ENCODE results near the gene XPC. TPM values are rescaled to one million over a fixed set of nuclear protein-coding genes. Genes with fewer than 3 reads are reported as not detected.
"Not testable (repeated sequence)": the region's sequence is repeated elsewhere in the genome, so short reads cannot be mapped to it uniquely, and the experiment has no call there.

Gene XPC
- total RNA-seq, 1 experiment from 2014 or later = 30.3 TPM

DNA sequence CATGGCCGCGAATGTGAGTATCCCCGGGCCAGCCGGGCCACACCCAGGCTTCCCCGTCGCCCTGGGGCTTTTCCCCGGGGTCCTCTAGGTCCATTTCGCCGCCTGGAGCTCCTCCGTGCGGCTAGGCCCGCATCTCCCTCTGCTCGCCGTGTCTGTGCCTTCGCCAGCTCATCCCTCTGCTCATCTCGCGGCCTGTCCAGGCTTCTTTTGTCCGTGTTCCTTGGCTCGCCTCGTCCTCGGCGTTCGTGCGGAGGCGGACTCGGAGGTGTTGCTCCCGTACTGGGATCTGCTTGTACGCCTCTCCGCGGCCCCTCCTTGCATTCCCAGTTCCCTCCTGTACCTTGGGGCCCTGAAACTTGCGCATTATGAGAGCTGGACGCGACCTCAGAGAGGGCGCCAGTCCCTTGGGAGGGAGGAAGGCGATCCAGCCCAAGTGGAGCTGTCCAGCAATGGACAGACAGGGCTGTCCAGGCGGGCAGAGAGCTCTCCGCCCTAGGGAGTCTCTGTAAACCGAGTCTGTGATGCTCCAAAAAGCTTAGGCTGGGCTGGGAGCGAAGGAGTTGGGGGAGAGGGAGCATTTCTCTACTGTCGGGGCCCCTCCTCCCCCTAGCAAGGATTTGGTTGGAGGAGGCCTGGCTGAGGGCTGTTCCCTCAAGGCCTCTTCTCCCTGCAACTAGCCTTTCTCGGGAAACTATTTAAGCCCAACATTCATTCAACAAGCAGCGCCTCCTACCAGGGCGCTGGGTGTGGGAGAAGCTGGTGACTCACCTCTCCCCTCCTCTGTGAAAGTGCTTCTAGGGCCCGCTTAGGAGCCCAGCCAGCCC is 53.0 kb downstream of the XPC start:
- Histone ChIP-seq H3K9me2 (replicated peaks; ENCODE audit: insufficient read depth, low read length) (no peaks in the 10 kb centered on the region), H3K36me3 (ENCODE audit: insufficient read depth, low read length) (peaks cover 25% of the 10 kb centered on the region), H3K4me2 (ENCODE audit: low read depth, low read length, poor library complexity, severe bottlenecking) (peak overlapping the region; percentile 86), H3K79me2 (ENCODE audit: low read length) (peaks cover 81% of the 10 kb centered on the region), H3K4me1 (ENCODE audit: low read length) (peaks cover 28% of the 10 kb centered on the region), H3K27ac (ENCODE audit: low read length) (no peak overlapping the region), H3K9me3 (ENCODE audit: low read length) (no peaks in the 10 kb centered on the region), H4K20me1 (ENCODE audit: insufficient read depth, low read depth, low read length) (peaks cover 8% of the 10 kb centered on the region; the same call in 1 of the 2 replicates), H3K27me3 (ENCODE audit: low read length) (no peaks in the 10 kb centered on the region), H3K9ac (ENCODE audit: low read length) (peak overlapping the region; percentile 89), H3K4me3 (ENCODE audit: low read length) (peak overlapping the region; percentile 87), H2AFZ (ENCODE audit: low read length) (peak overlapping the region; percentile 94; the same call in 1 of the 2 replicates)
- peak; percentile 72 for DNase-seq

DNA sequence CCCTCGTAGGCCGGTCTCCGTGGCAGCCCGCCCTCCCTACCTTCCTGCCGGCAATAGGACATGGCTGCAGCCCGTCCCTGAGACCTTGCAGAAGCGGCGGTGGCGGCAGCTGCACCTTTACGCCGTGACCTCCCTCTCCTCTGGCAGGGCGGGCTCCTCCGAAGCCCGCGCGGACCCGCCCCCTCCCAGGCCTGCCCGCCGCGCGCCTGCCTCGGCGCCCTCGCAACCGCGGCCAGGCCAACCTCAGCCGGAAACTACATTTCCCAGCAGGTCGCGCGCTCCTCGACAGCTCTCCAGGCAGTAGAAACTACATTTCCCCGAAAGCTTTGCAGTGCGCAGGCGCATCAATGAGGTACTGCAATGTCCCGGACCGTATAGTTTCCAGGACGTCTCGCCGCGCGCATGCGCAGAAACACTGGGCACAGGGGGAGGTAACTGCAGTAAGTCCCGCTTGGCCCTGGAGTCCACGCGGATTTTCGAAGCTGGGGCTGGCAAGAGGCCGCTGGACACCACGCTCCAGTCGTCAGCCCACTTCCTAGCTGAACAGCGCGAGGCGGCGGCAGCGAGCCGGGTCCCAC is 53.7 kb downstream of the XPC start, which contains the start of the genes CHCHD4 and TMEM43:
CHCHD4 (minus strand) TSS at position 256 of the 578 bp plus-strand sequence; CDS start at position 62, 194 bp downstream.
TMEM43 (plus strand) TSS at position 438 of the 578 bp plus-strand sequence. CDS start 142 bp downstream, outside the sequence.
- Histone ChIP-seq H3K9ac (ENCODE audit: low read length) (peak within 1 kb of the TSS; percentile 89), H3K4me1 (ENCODE audit: low read length) (peaks cover 28% of the 10 kb centered on the region), H3K9me2 (replicated peaks; ENCODE audit: insufficient read depth, low read length) (no peaks in the 10 kb centered on the region), H3K36me3 (ENCODE audit: insufficient read depth, low read length) (peaks cover 25% of the 10 kb centered on the region), H3K79me2 (ENCODE audit: low read length) (peaks cover 87% of the 10 kb centered on the region), H4K20me1 (ENCODE audit: insufficient read depth, low read depth, low read length) (peaks cover 8% of the 10 kb centered on the region; the same call in 1 of the 2 replicates), H3K9me3 (ENCODE audit: low read length) (no peaks in the 10 kb centered on the region), H3K4me2 (ENCODE audit: low read depth, low read length, poor library complexity, severe bottlenecking) (peak within 1 kb of the TSS; percentile 86), H3K27me3 (ENCODE audit: low read length) (no peaks in the 10 kb centered on the region), H3K4me3 (ENCODE audit: low read length) (peak within 1 kb of the TSS; percentile 87), H2AFZ (ENCODE audit: low read length) (peak within 1 kb of the TSS; percentile 94; the same call in 1 of the 2 replicates), H3K27ac (ENCODE audit: low read length) (peak within 1 kb of the TSS; percentile 71)
- DNase-seq = peak; percentile 99

DNA sequence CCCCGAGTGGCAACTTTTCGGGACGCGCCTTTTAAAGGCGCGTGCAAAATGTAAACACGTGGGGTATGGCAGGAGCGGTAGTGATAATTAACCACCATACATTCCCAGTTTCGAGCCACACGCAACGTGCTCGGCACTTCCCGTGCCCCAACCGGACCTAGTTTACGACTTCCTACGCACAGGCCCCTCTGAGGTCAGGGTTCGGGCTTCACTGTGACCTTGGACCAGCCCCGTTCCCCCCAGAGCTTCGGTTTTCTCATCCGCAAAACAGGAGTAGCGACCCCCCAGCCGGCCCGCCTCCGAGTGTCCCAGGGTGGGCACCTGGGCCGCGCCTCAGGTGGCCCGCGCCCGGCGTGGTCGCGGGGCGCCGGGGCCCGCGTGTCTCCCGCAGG is 54.2 kb downstream of the XPC start:
- Histone ChIP-seq H3K79me2 (ENCODE audit: low read length) (peaks cover 92% of the 10 kb centered on the region), H3K4me3 (ENCODE audit: low read length) (peak overlapping the region; percentile 87)

DNA sequence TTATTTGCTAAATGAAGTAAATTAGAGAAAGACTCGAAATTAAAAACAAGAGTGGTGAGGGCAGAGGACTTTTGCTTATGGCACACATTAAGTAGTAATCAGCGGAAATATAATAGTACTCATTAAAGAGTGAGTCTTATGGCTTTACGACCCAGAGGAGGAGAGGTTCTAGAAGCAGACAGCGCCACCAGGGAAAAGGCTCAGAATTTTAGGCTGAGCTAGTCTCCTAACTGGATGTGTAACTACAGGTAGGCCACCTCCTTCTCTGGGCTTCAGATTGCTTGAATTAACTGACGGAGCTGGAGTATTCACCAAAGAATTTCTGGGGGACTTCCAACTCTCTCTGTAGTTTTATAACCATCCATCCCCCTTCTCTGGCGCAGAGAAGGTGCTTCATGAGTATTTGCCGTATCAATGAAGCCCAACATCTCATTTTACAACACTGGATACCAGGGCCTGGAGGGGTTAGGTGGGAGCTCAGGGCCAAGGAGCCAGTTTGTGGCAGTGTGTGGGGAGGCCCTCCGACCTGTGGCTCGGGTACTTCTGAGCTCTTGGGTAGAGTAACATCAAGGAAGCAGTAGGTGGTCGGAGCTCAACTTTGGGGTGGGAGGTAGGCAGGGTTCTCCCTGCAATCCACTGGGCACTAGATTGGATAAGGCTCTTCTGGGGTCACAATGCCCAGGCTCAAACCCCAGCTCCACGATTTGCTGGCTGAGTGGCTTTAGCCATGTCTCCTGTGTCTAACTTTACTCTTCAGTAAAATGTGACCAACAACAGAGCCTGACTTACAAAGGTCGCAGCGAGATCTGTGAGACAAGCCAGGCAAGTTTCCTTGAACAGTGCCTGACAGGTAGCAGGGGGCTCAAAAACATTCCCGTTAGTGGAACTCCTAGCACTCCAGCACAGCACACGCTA is 54.8 kb downstream of the XPC start:
- Histone ChIP-seq H2AFZ (ENCODE audit: low read length) (no peak overlapping the region; the same call in 1 of the 2 replicates), H3K9me3 (ENCODE audit: low read length) (no peaks in the 10 kb centered on the region), H3K79me2 (ENCODE audit: low read length) (peaks cover 94% of the 10 kb centered on the region), H3K27me3 (ENCODE audit: low read length) (no peaks in the 10 kb centered on the region), H3K4me1 (ENCODE audit: low read length) (peaks cover 28% of the 10 kb centered on the region), H3K4me3 (ENCODE audit: low read length) (peak overlapping the region; percentile 87), H3K36me3 (ENCODE audit: insufficient read depth, low read length) (peaks cover 20% of the 10 kb centered on the region), H3K9me2 (replicated peaks; ENCODE audit: insufficient read depth, low read length) (no peaks in the 10 kb centered on the region), H3K9ac (ENCODE audit: low read length) (peak overlapping the region; percentile 89), H4K20me1 (ENCODE audit: insufficient read depth, low read depth, low read length) (peaks cover 8% of the 10 kb centered on the region; the same call in 1 of the 2 replicates), H3K4me2 (ENCODE audit: low read depth, low read length, poor library complexity, severe bottlenecking) (peak overlapping the region; percentile 86), H3K27ac (ENCODE audit: low read length) (peak overlapping the region; percentile 71; the same call in 1 of the 2 replicates)
- peak; percentile 71 for DNase-seq

More for the DNA sequence above, 54.2 kb downstream of the XPC start:
- Histone ChIP-seq H3K36me3 (ENCODE audit: insufficient read depth, low read length) (peaks cover 25% of the 10 kb centered on the region), H2AFZ (ENCODE audit: low read length) (peak overlapping the region; percentile 63; the same call in 1 of the 2 replicates), H3K9me2 (replicated peaks; ENCODE audit: insufficient read depth, low read length) (no peaks in the 10 kb centered on the region), H3K9me3 (ENCODE audit: low read length) (no peaks in the 10 kb centered on the region), H4K20me1 (ENCODE audit: insufficient read depth, low read depth, low read length) (peaks cover 8% of the 10 kb centered on the region; the same call in 1 of the 2 replicates), H3K27ac (ENCODE audit: low read length) (peak overlapping the region; percentile 71), H3K4me2 (ENCODE audit: low read depth, low read length, poor library complexity, severe bottlenecking) (peak overlapping the region; percentile 86), H3K4me1 (ENCODE audit: low read length) (peaks cover 28% of the 10 kb centered on the region), H3K9ac (ENCODE audit: low read length) (peak overlapping the region; percentile 89), H3K27me3 (ENCODE audit: low read length) (no peaks in the 10 kb centered on the region)
- peak; percentile 91 for DNase-seq

DNA sequence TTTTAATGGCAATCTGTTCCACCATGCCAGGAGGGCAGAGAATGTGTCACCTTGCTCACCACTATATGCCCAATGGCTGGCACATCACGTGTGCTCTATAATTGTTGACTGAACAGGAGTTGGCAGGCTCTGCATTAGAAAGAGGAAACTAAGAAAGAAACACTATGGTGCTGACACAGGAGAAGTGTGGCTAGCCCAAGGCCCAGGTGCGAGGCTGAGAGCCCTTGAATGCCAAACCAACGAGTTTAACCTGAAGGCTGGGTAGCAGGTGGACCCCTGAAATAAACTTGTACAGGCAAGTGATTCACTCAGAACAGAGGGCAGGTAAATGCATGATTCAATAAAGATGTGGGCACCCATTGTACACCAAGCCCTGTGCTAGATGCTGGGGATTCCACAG is 56.1 kb downstream of the XPC start:
- no peak overlapping the region for H2AFZ ChIP-seq (ENCODE audit: low read length)
- H3K4me2 ChIP-seq (ENCODE audit: low read depth, low read length, poor library complexity, severe bottlenecking) = peak overlapping the region; percentile 86
- no peaks in the 10 kb centered on the region for H3K9me2 ChIP-seq (replicated peaks; ENCODE audit: insufficient read depth, low read length)
- no peaks in the 10 kb centered on the region for H3K9me3 ChIP-seq (ENCODE audit: low read length)
- peaks cover 93% of the 10 kb centered on the region for H3K79me2 ChIP-seq (ENCODE audit: low read length)
- no peak overlapping the region for H3K27ac ChIP-seq (ENCODE audit: low read length)
- peak overlapping the region; percentile 87; the same call in 1 of the 2 replicates for H3K4me3 ChIP-seq (ENCODE audit: low read length)
- no peaks in the 10 kb centered on the region for H3K27me3 ChIP-seq (ENCODE audit: low read length)
- peak overlapping the region; percentile 89 for H3K9ac ChIP-seq (ENCODE audit: low read length)
- H3K4me1 ChIP-seq (ENCODE audit: low read length) = peaks cover 28% of the 10 kb centered on the region
- H3K36me3 ChIP-seq (ENCODE audit: insufficient read depth, low read length) = peaks cover 8% of the 10 kb centered on the region; the same call in 1 of the 2 replicates
- peaks cover 10% of the 10 kb centered on the region; the same call in 1 of the 2 replicates for H4K20me1 ChIP-seq (ENCODE audit: insufficient read depth, low read depth, low read length)
- DNase-seq = no peak

DNA sequence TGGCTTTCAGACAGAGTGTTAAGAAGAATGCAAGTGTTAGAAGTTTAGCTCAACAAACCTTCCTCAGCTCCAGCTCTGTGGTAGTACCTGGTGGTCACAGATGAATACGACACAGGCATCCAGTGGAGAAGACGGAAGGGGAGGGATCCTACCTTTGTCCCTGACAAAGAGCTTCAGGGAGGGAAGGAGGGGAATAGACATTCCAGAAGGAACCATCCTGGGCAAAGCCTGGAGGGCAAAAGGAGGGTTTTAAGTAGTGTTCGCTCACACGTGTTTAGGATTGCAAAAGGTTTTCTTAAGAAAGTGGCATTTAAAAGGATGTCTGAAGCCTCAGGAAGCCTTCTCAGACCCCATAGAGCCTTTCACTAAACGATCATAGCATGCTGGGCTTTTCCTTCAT is 56.5 kb downstream of the XPC start:
- Histone ChIP-seq H2AFZ (ENCODE audit: low read length) (no peak overlapping the region), H3K4me3 (ENCODE audit: low read length) (no peak overlapping the region), H3K27me3 (ENCODE audit: low read length) (no peaks in the 10 kb centered on the region), H3K27ac (ENCODE audit: low read length) (no peak overlapping the region), H3K9me2 (replicated peaks; ENCODE audit: insufficient read depth, low read length) (no peaks in the 10 kb centered on the region), H4K20me1 (ENCODE audit: insufficient read depth, low read depth, low read length) (peaks cover 14% of the 10 kb centered on the region; the same call in 1 of the 2 replicates), H3K36me3 (ENCODE audit: insufficient read depth, low read length) (peaks cover 5% of the 10 kb centered on the region; the same call in 1 of the 2 replicates), H3K4me1 (ENCODE audit: low read length) (peaks cover 28% of the 10 kb centered on the region), H3K9ac (ENCODE audit: low read length) (no peak overlapping the region), H3K9me3 (ENCODE audit: low read length) (no peaks in the 10 kb centered on the region), H3K79me2 (ENCODE audit: low read length) (peaks cover 88% of the 10 kb centered on the region), H3K4me2 (ENCODE audit: low read depth, low read length, poor library complexity, severe bottlenecking) (peak overlapping the region; percentile 86)
- no peak for DNase-seq

DNA sequence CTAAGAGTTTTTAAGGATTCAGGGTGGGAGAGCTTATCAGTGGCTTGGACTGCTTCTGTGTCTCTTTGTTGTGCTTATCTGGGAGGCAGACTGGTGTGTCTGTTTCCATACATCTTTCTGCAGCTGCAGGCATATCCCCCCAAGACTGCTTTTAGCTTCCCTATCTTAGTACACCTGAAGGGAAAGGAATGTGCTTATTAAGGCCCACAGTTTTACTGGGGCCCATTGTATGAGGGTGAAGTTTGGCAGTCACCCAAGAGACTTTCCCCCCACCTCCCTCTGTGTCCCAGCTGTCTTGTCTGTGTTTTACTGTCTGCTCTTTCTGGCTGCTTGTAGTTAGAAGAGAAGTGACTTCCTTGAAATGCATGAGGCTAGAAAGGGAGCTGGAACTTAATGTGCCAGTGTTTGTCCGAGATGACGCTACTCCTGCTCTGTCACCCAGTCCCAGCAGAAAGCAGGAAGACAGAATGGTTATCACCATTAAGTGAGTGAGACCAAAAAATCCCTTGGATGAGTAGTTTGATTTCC is 57.4 kb downstream of the XPC start:
- H3K4me3 ChIP-seq (ENCODE audit: low read length) = not testable (repeated sequence)

More for the DNA sequence above, 57.4 kb downstream of the XPC start:
- not testable (repeated sequence) for H3K27ac ChIP-seq (ENCODE audit: low read length); DNase-seq; H2AFZ ChIP-seq (ENCODE audit: low read length); H3K9ac ChIP-seq (ENCODE audit: low read length); H3K27me3 ChIP-seq (ENCODE audit: low read length); H3K4me2 ChIP-seq (ENCODE audit: low read depth, low read length, poor library complexity, severe bottlenecking); H3K9me2 ChIP-seq (replicated peaks; ENCODE audit: insufficient read depth, low read length); H3K9me3 ChIP-seq (ENCODE audit: low read length)
- Histone ChIP-seq H3K36me3 (ENCODE audit: insufficient read depth, low read length) (peaks cover 12% of the 10 kb centered on the region; the same call in 1 of the 2 replicates), H3K4me1 (ENCODE audit: low read length) (peaks cover 19% of the 10 kb centered on the region), H3K79me2 (ENCODE audit: low read length) (peaks cover 79% of the 10 kb centered on the region), H4K20me1 (ENCODE audit: insufficient read depth, low read depth, low read length) (peaks cover 13% of the 10 kb centered on the region; the same call in 1 of the 2 replicates)
